KOPT-K1 (cell line): ENCODE results near the gene CASP6.
A peak's percentile ranks its signal among the peaks of the same experiment; 100 is the strongest.

Source experiments
- H3K27ac ChIP-seq: fragments of 200-600 bp; sonication (generic); 2 replicates; pipeline ENCODE4 v1.5.1; 2016; ENCODE audit warnings: antibody characterized with exemption, mild to moderate bottlenecking, low read depth, low read length; ENCODE audit not compliant: poor library complexity, severe bottlenecking
- H3K36me3 ChIP-seq: fragments of 200-600 bp; sonication (generic); 2 replicates; pipeline ENCODE4 v1.5.1; 2017; ENCODE audit warnings: antibody characterized with exemption, mild to moderate bottlenecking, low read length, moderate library complexity; ENCODE audit not compliant: insufficient read depth
- H3K9me3 ChIP-seq: fragments of 200-600 bp; sonication (generic); 2 replicates; pipeline ENCODE4 v1.5.1; 2017; ENCODE audit warnings: antibody characterized with exemption, low read length, mild to moderate bottlenecking; ENCODE audit not compliant: insufficient read depth, poor library complexity, severe bottlenecking

CASP6 gene

GRCh38 chr4:109702950-109703663, at the start of gene CASP6:
Gene CASP6 (minus strand): TSS chr4:109703445. CDS start chr4:109703395, 50 bp downstream.
- H3K9me3 ChIP-seq: no peaks in the 10 kb centered on the region
- H3K27ac ChIP-seq: peak within 1 kb of the TSS; percentile 72
- peaks cover 8% of the 10 kb centered on the region for H3K36me3 ChIP-seq

GRCh38 chr4:109752525-109752924, 49.3 kb upstream of the CASP6 start:
- Histone ChIP-seq H3K9me3 (no peaks in the 10 kb centered on the region), H3K36me3 (no peaks in the 10 kb centered on the region), H3K27ac (no peak overlapping the region)

- Histone ChIP-seq H3K27ac (no peak overlapping the region), H3K36me3 (no peaks in the 10 kb centered on the region), H3K9me3 (no peaks in the 10 kb centered on the region)
Measured at GRCh38 chr4:109751852-109752251, 48.6 kb upstream of the CASP6 start.

GRCh38 chr4:109750652-109751244, 47.5 kb upstream of the CASP6 start:
- Histone ChIP-seq H3K9me3 (no peaks in the 10 kb centered on the region), H3K36me3 (no peaks in the 10 kb centered on the region), H3K27ac (no peak overlapping the region)

GRCh38 chr4:109749388-109750082, 46.3 kb upstream of the CASP6 start:
- Histone ChIP-seq H3K27ac (no peak overlapping the region), H3K36me3 (no peaks in the 10 kb centered on the region), H3K9me3 (no peaks in the 10 kb centered on the region)

GRCh38 chr4:109748114-109748513, 44.9 kb upstream of the CASP6 start:
- H3K9me3 ChIP-seq: no peaks in the 10 kb centered on the region
- H3K27ac ChIP-seq: no peak overlapping the region
- no peaks in the 10 kb centered on the region for H3K36me3 ChIP-seq

- no peaks in the 10 kb centered on the region for H3K9me3 ChIP-seq
- H3K27ac ChIP-seq: no peak overlapping the region
- H3K36me3 ChIP-seq: no peaks in the 10 kb centered on the region
Measured at GRCh38 chr4:109746728-109747127, 43.5 kb upstream of the CASP6 start.

- H3K9me3 ChIP-seq: no peaks in the 10 kb centered on the region
- H3K27ac ChIP-seq: no peak overlapping the region
- H3K36me3 ChIP-seq: no peaks in the 10 kb centered on the region
Measured at GRCh38 chr4:109745830-109746229, 42.6 kb upstream of the CASP6 start.

GRCh38 chr4:109739547-109739946, 36.3 kb upstream of the CASP6 start:
- Histone ChIP-seq H3K36me3 (no peaks in the 10 kb centered on the region), H3K27ac (no peak overlapping the region), H3K9me3 (no peaks in the 10 kb centered on the region)

- no peak overlapping the region for H3K27ac ChIP-seq
Measured at GRCh38 chr4:109738104-109738872, 35.0 kb upstream of the CASP6 start.

GRCh38 chr4:109735566-109736365, 32.5 kb upstream of the CASP6 start:
- H3K27ac ChIP-seq: no peak overlapping the region
- no peaks in the 10 kb centered on the region for H3K9me3 ChIP-seq
- H3K36me3 ChIP-seq: no peaks in the 10 kb centered on the region

More at GRCh38 chr4:109738104-109738872, 35.0 kb upstream of the CASP6 start:
- no peaks in the 10 kb centered on the region for H3K9me3 ChIP-seq
- no peaks in the 10 kb centered on the region for H3K36me3 ChIP-seq

GRCh38 chr4:109733728-109734127, 30.5 kb upstream of the CASP6 start:
- no peaks in the 10 kb centered on the region for H3K9me3 ChIP-seq
- H3K36me3 ChIP-seq: no peaks in the 10 kb centered on the region
- no peak overlapping the region for H3K27ac ChIP-seq

GRCh38 chr4:109730619-109731545, 27.6 kb upstream of the CASP6 start:
- H3K27ac ChIP-seq: no peak overlapping the region
- H3K9me3 ChIP-seq: no peaks in the 10 kb centered on the region
- no peaks in the 10 kb centered on the region for H3K36me3 ChIP-seq
